Measurements from ENCODE around the gene MAP3K13.
"Not testable (repeated sequence)": the region's sequence is repeated elsewhere in the genome, so short reads cannot be mapped to it uniquely, and the experiment has no call there.

MAP3K13 gene

GRCh38 chr3:185342459-185343174, 20.3 kb upstream of the MAP3K13 start:
- DNase-seq = no peak

GRCh38 chr3:185347399-185347798, 15.5 kb upstream of the MAP3K13 start:
- DNase-seq = no peak

- no peak for DNase-seq
Observed at GRCh38 chr3:185350841-185351240, 12.1 kb upstream of the MAP3K13 start.

GRCh38 chr3:185351396-185351795, 11.5 kb upstream of the MAP3K13 start:
- no peak for DNase-seq

GRCh38 chr3:185353225-185353624, 9.7 kb upstream of the MAP3K13 start:
- no peak for DNase-seq

- peak; percentile 51 for DNase-seq
Observed at GRCh38 chr3:185353823-185354614, 8.9 kb upstream of the MAP3K13 start.

GRCh38 chr3:185356499-185356898, 6.4 kb upstream of the MAP3K13 start:
- DNase-seq = no peak

GRCh38 chr3:185361920-185362319, 1.0 kb upstream of the MAP3K13 start:
- DNase-seq = no peak

GRCh38 chr3:185363662-185364203, 797 bp downstream of the MAP3K13 start:
- no peak for DNase-seq

- DNase-seq = no peak
Observed at GRCh38 chr3:185365291-185366073, 2.5 kb downstream of the MAP3K13 start.

GRCh38 chr3:185366074-185366335, 3.1 kb downstream of the MAP3K13 start:
- DNase-seq = no peak

- no peak for DNase-seq
Observed at GRCh38 chr3:185366913-185367312, 4.0 kb downstream of the MAP3K13 start.

- not testable (repeated sequence) for DNase-seq
Observed at GRCh38 chr3:185370349-185370748, 7.4 kb downstream of the MAP3K13 start.

- no peak for DNase-seq
Observed at GRCh38 chr3:185371306-185372074, 8.6 kb downstream of the MAP3K13 start.

- DNase-seq = no peak
Observed at GRCh38 chr3:185381320-185382058, 18.6 kb downstream of the MAP3K13 start.

GRCh38 chr3:185382154-185382553, 19.2 kb downstream of the MAP3K13 start:
- no peak for DNase-seq

- DNase-seq = not testable (repeated sequence)
Observed at GRCh38 chr3:185386515-185386914, 23.6 kb downstream of the MAP3K13 start.

- DNase-seq = no peak
Observed at GRCh38 chr3:185387646-185388045, 24.7 kb downstream of the MAP3K13 start.

- no peak for DNase-seq
Observed at GRCh38 chr3:185393055-185393454, 30.1 kb downstream of the MAP3K13 start.

GRCh38 chr3:185397676-185398075, 34.7 kb downstream of the MAP3K13 start:
- DNase-seq = no peak

- DNase-seq = no peak
Observed at GRCh38 chr3:185399737-185400667, 37.1 kb downstream of the MAP3K13 start.
